ENCODE data around the gene GPR39. TPM values are rescaled to one million over a fixed set of nuclear protein-coding genes. Genes with fewer than 3 reads are reported as not detected.
A peak's percentile ranks its signal among the peaks of the same experiment; 100 is the strongest.

The GPR39 gene
- total RNA-seq, 2 experiments from 2014 or later: 0.13 TPM; not detected in 1

GRCh38 chr2:132671151-132671835 lies 254.7 kb downstream of the GPR39 start:
- BruUV-seq (replicated peaks): no TSS peak
- H2AFZ ChIP-seq (ENCODE audit: low read length): no peak overlapping the region
- CTCF ChIA-PET (ENCODE audit: unreplicated experiment): no interaction called here

GRCh38 chr2:132676999-132677398 lies 260.4 kb downstream of the GPR39 start:
- H3K36me3 ChIP-seq (ENCODE audit: insufficient read depth, low read length): no peaks in the 10 kb centered on the region
- intact Hi-C loops (cut with micrococcal nuclease; ENCODE audit: unreplicated experiment): no loop called here
- no peaks in the 10 kb centered on the region for H4K20me1 ChIP-seq (ENCODE audit: insufficient read depth, low read length)
- no peak overlapping the region for H3K4me3 ChIP-seq (ENCODE audit: low read depth, low read length, poor library complexity, severe bottlenecking)
- ChIA-PET CTCF (ENCODE audit: unreplicated experiment) (no interaction called here), POLR2A (interaction anchor here (0.7 kb wide), 1 partner anchor 17 kb away, joined by 3 read pairs; no protein-coding TSS in a partner anchor)
- no peak overlapping the region for H3K4me2 ChIP-seq (ENCODE audit: low read length)
- TF ChIP-seq CTCF (conservative IDR thresholded peaks at IDR 0.05; ENCODE audit: low read length) (peak; percentile 72), EZH2phosphoT487 (IDR thresholded peaks at IDR 0.05; ENCODE audit: borderline replicate concordance, low read depth, low read length) (no peak)
- no peaks in the 10 kb centered on the region for H3K4me1 ChIP-seq (ENCODE audit: insufficient read depth, low read length, poor library complexity, severe bottlenecking)
- no peak overlapping the region for H3K27ac ChIP-seq (ENCODE audit: low read depth, low read length, poor library complexity, severe bottlenecking)
- DNase-seq (ENCODE audit: low spot score): no peak
- H3K9me3 ChIP-seq (ENCODE audit: low read length): no peaks in the 10 kb centered on the region
- H3K79me2 ChIP-seq (ENCODE audit: insufficient read depth, low read depth, low read length): no peaks in the 10 kb centered on the region
- no peak overlapping the region for H2AFZ ChIP-seq (ENCODE audit: low read length)
- no TSS peak for BruUV-seq (replicated peaks)
- no peaks in the 10 kb centered on the region for H3K9me2 ChIP-seq (ENCODE audit: insufficient read depth, low read length)

More at GRCh38 chr2:132671151-132671835, 254.7 kb downstream of the GPR39 start:
- intact Hi-C loops (cut with micrococcal nuclease; ENCODE audit: unreplicated experiment): no loop called here
- POLR2A ChIA-PET: no interaction called here
- no peak for TF ChIP-seq EZH2phosphoT487 (IDR thresholded peaks at IDR 0.05; ENCODE audit: borderline replicate concordance, low read depth, low read length)
- no peak for TF ChIP-seq CTCF (conservative IDR thresholded peaks at IDR 0.05; ENCODE audit: low read length)
- H3K36me3 ChIP-seq (ENCODE audit: insufficient read depth, low read length): no peaks in the 10 kb centered on the region
- H3K4me3 ChIP-seq (ENCODE audit: low read depth, low read length, poor library complexity, severe bottlenecking): no peak overlapping the region
- H3K27ac ChIP-seq (ENCODE audit: low read depth, low read length, poor library complexity, severe bottlenecking): no peak overlapping the region
- no peak overlapping the region for H3K4me2 ChIP-seq (ENCODE audit: low read length)
- H4K20me1 ChIP-seq (ENCODE audit: insufficient read depth, low read length): no peaks in the 10 kb centered on the region
- H3K79me2 ChIP-seq (ENCODE audit: insufficient read depth, low read depth, low read length): no peaks in the 10 kb centered on the region
- no peaks in the 10 kb centered on the region for H3K9me2 ChIP-seq (ENCODE audit: insufficient read depth, low read length)
- no peaks in the 10 kb centered on the region for H3K9me3 ChIP-seq (ENCODE audit: low read length)
- no peaks in the 10 kb centered on the region for H3K4me1 ChIP-seq (ENCODE audit: insufficient read depth, low read length, poor library complexity, severe bottlenecking)
- no peak for DNase-seq (ENCODE audit: low spot score)

GRCh38 chr2:132677661-132678060 lies 261.1 kb downstream of the GPR39 start:
- H3K4me1 ChIP-seq (ENCODE audit: insufficient read depth, low read length, poor library complexity, severe bottlenecking): no peaks in the 10 kb centered on the region
- H3K9me3 ChIP-seq (ENCODE audit: low read length): no peaks in the 10 kb centered on the region
- H3K27ac ChIP-seq (ENCODE audit: low read depth, low read length, poor library complexity, severe bottlenecking): no peak overlapping the region
- no peaks in the 10 kb centered on the region for H3K9me2 ChIP-seq (ENCODE audit: insufficient read depth, low read length)
- TF ChIP-seq EZH2phosphoT487 (IDR thresholded peaks at IDR 0.05; ENCODE audit: borderline replicate concordance, low read depth, low read length) (no peak), CTCF (conservative IDR thresholded peaks at IDR 0.05; ENCODE audit: low read length) (no peak)
- H3K4me3 ChIP-seq (ENCODE audit: low read depth, low read length, poor library complexity, severe bottlenecking): no peak overlapping the region
- H4K20me1 ChIP-seq (ENCODE audit: insufficient read depth, low read length): no peaks in the 10 kb centered on the region
- ChIA-PET CTCF (ENCODE audit: unreplicated experiment) (no interaction called here), POLR2A (no interaction called here)
- intact Hi-C loops (cut with micrococcal nuclease; ENCODE audit: unreplicated experiment): no loop called here
- no peak overlapping the region for H3K4me2 ChIP-seq (ENCODE audit: low read length)
- BruUV-seq (replicated peaks): no TSS peak
- no peak overlapping the region for H2AFZ ChIP-seq (ENCODE audit: low read length)
- no peak for DNase-seq (ENCODE audit: low spot score)
- no peaks in the 10 kb centered on the region for H3K36me3 ChIP-seq (ENCODE audit: insufficient read depth, low read length)
- no peaks in the 10 kb centered on the region for H3K79me2 ChIP-seq (ENCODE audit: insufficient read depth, low read depth, low read length)
